GM18868 (cell line): ENCODE results near the gene C10orf90.

Experiments used
- ATAC-seq: cut with Tn5 transposase; IDR thresholded peaks from one replicate; pipeline ENCODE4 v1.9.1; 2021; ENCODE audit warnings: mild to moderate bottlenecking, moderate library complexity; ENCODE audit not compliant: unreplicated experiment

C10orf90 gene

GRCh38 chr10:126468876-126469643 is 201.4 kb downstream of the C10orf90 start:
- ATAC-seq, result no peak

GRCh38 chr10:126468467-126468866 is 202.0 kb downstream of the C10orf90 start:
- no peak for ATAC-seq

- no peak for ATAC-seq
These were observed 204.7 kb downstream of the C10orf90 start for GRCh38 chr10:126465771-126466170.

- no peak for ATAC-seq
These were observed 207.2 kb downstream of the C10orf90 start for GRCh38 chr10:126463286-126463685.

GRCh38 chr10:126461289-126461940 is 209.1 kb downstream of the C10orf90 start:
- no peak for ATAC-seq

GRCh38 chr10:126459878-126460481 is 210.5 kb downstream of the C10orf90 start:
- ATAC-seq, result no peak

GRCh38 chr10:126459032-126459831 is 211.3 kb downstream of the C10orf90 start:
- ATAC-seq, result no peak

GRCh38 chr10:126458466-126458865 is 212.0 kb downstream of the C10orf90 start:
- no peak for ATAC-seq

- no peak for ATAC-seq
These were observed 213.9 kb downstream of the C10orf90 start for GRCh38 chr10:126456632-126457031.

- no peak for ATAC-seq
These were observed 214.6 kb downstream of the C10orf90 start for GRCh38 chr10:126455766-126456405.

GRCh38 chr10:126455036-126455765 is 215.3 kb downstream of the C10orf90 start:
- ATAC-seq, result no peak

- ATAC-seq, result no peak
These were observed 216.3 kb downstream of the C10orf90 start for GRCh38 chr10:126454045-126454751.

- no peak for ATAC-seq
These were observed 218.2 kb downstream of the C10orf90 start for GRCh38 chr10:126452245-126452644.

GRCh38 chr10:126448091-126448490 is 222.4 kb downstream of the C10orf90 start:
- no peak for ATAC-seq

GRCh38 chr10:126439942-126440341 is 230.6 kb downstream of the C10orf90 start:
- no peak for ATAC-seq

GRCh38 chr10:126438407-126438783 is 232.1 kb downstream of the C10orf90 start:
- no peak for ATAC-seq

GRCh38 chr10:126437635-126438406 is 232.7 kb downstream of the C10orf90 start:
- no peak for ATAC-seq

GRCh38 chr10:126434235-126434634 is 236.3 kb downstream of the C10orf90 start:
- no peak for ATAC-seq

GRCh38 chr10:126433351-126433750 is 237.1 kb downstream of the C10orf90 start:
- ATAC-seq, result no peak
